ENCODE results near the gene SND1. TPM values are rescaled to one million over a fixed set of nuclear protein-coding genes. Genes with fewer than 3 reads are reported as not detected.

SND1 gene
- total and polyA plus RNA-seq, 2 donors (not counting 3 experiments of a cell fraction or from before 2014, with no cell fraction given), result 116 to 249 TPM

GRCh38 chr7:127780489-127780888 is 128.5 kb downstream of the SND1 start:
- H3K36me3 ChIP-seq (ENCODE audit: control insufficient read depth in 2 of 2, extremely low read depth in 1 of 2, insufficient read depth in 2 of 2, low read length in 2 of 2), result no peaks in the 10 kb centered on the region
- no peaks in the 10 kb centered on the region for H3K27me3 ChIP-seq (ENCODE audit: control insufficient read depth in 2 of 2, insufficient read depth in 2 of 2, low read length in 2 of 2)
- TF ChIP-seq GATA2 (IDR thresholded peaks at IDR 0.05; ENCODE audit: insufficient read depth, insufficient read length, low read depth, low read length), result no peak
- TF ChIP-seq MYC (IDR thresholded peaks at IDR 0.05; ENCODE audit: low read depth, low read length), result no peak
- TF ChIP-seq MAX (IDR thresholded peaks at IDR 0.05; ENCODE audit: insufficient read depth, insufficient read length), result no peak
- no peak for TF ChIP-seq JUN (IDR thresholded peaks at IDR 0.05; ENCODE audit: borderline replicate concordance, insufficient read depth, insufficient read length, low read depth)
- DNase-seq (ENCODE audit: low read depth, low spot score) (no peak), FAIRE-seq (no peak)
- peaks cover 12% of the 10 kb centered on the region for H4K20me1 ChIP-seq (replicated peaks; ENCODE audit: control insufficient read depth, extremely low read depth, insufficient read depth, low read length)
- intact Hi-C loops (cut with micrococcal nuclease) (no loop called here), dilution Hi-C loops (cut with MboI; ENCODE audit: extremely low pct_ligation_motif_present, low sequenced_read_pairs) (no loop called here)
- no peak overlapping the region for H3K4me2 ChIP-seq (ENCODE audit: insufficient read depth, low read length)
- H3K9me1 ChIP-seq (replicated peaks; ENCODE audit: control insufficient read depth, extremely low read depth, insufficient read depth, low read length), result peaks cover 3% of the 10 kb centered on the region
- POLR2A ChIA-PET, result no interaction called here
- H3K9ac ChIP-seq (replicated peaks; ENCODE audit: extremely low read depth, insufficient read depth, low read length), result no peak overlapping the region
- H3K9me3 ChIP-seq (replicated peaks; ENCODE audit: control insufficient read depth, insufficient read depth, low read length), result no peaks in the 10 kb centered on the region
- H3K79me2 ChIP-seq (ENCODE audit: control insufficient read depth, insufficient read depth, low read length), result peaks cover 69% of the 10 kb centered on the region
- BruUV-seq (replicated peaks), result no TSS peak
- no peaks in the 10 kb centered on the region for H3K4me1 ChIP-seq (ENCODE audit: control insufficient read depth, extremely low read depth, insufficient read depth, low read length)
- H3K27ac ChIP-seq (ENCODE audit: insufficient read depth, low read depth, low read length), result no peak overlapping the region
- no peak overlapping the region for H3K4me3 ChIP-seq (replicated peaks in 1 of 3; ENCODE audit: insufficient read depth in 1 of 3, low read depth in 1 of 3, low read length in 3 of 3)
- CTCF ChIA-PET, result interaction anchor here (1.0 to 2.0 kb wide), 3 partner anchors 11 to 255 kb away, joined by 3 to 6 read pairs (median 4); no protein-coding TSS in a partner anchor
- H2AFZ ChIP-seq (ENCODE audit: low read depth, low read length), result no peak overlapping the region

GRCh38 chr7:127781081-127781480 is 129.1 kb downstream of the SND1 start:
- Histone ChIP-seq H3K4me1 (ENCODE audit: control insufficient read depth, extremely low read depth, insufficient read depth, low read length) (no peaks in the 10 kb centered on the region), H3K27me3 (ENCODE audit: control insufficient read depth in 2 of 2, insufficient read depth in 2 of 2, low read length in 2 of 2) (no peaks in the 10 kb centered on the region), H3K4me3 (replicated peaks in 1 of 3; ENCODE audit: insufficient read depth in 1 of 3, low read depth in 1 of 3, low read length in 3 of 3) (no peak overlapping the region), H3K9me1 (replicated peaks; ENCODE audit: control insufficient read depth, extremely low read depth, insufficient read depth, low read length) (peaks cover 3% of the 10 kb centered on the region), H3K9ac (replicated peaks; ENCODE audit: extremely low read depth, insufficient read depth, low read length) (no peak overlapping the region), H3K36me3 (ENCODE audit: control insufficient read depth in 2 of 2, extremely low read depth in 1 of 2, insufficient read depth in 2 of 2, low read length in 2 of 2) (no peaks in the 10 kb centered on the region), H3K27ac (ENCODE audit: insufficient read depth, low read depth, low read length) (no peak overlapping the region), H3K4me2 (ENCODE audit: insufficient read depth, low read length) (no peak overlapping the region), H2AFZ (ENCODE audit: low read depth, low read length) (no peak overlapping the region), H3K9me3 (replicated peaks; ENCODE audit: control insufficient read depth, insufficient read depth, low read length) (no peaks in the 10 kb centered on the region), H4K20me1 (replicated peaks; ENCODE audit: control insufficient read depth, extremely low read depth, insufficient read depth, low read length) (peaks cover 11% of the 10 kb centered on the region), H3K79me2 (ENCODE audit: control insufficient read depth, insufficient read depth, low read length) (peaks cover 72% of the 10 kb centered on the region)
- no peak for TF ChIP-seq POLR2A (IDR thresholded peaks at IDR 0.05; ENCODE audit: low read depth, low read length)
- TF ChIP-seq MYC (IDR thresholded peaks at IDR 0.05; ENCODE audit: low read depth, low read length), result no peak
- TF ChIP-seq FOS (IDR thresholded peaks at IDR 0.05; ENCODE audit: borderline replicate concordance, insufficient read depth, low read length), result no peak
- TF ChIP-seq GATA2 (IDR thresholded peaks at IDR 0.05; ENCODE audit: insufficient read depth, insufficient read length, low read depth, low read length), result no peak
- TF ChIP-seq POLR2AphosphoS5 (IDR thresholded peaks at IDR 0.05; ENCODE audit: insufficient read depth, low read depth, low read length), result no peak
- TF ChIP-seq MAX (IDR thresholded peaks at IDR 0.05; ENCODE audit: insufficient read depth, insufficient read length), result no peak
- no peak for TF ChIP-seq EZH2 (IDR thresholded peaks at IDR 0.05; ENCODE audit: borderline replicate concordance, low read depth, low read length, severe bottlenecking)
- no peak for TF ChIP-seq JUN (IDR thresholded peaks at IDR 0.05; ENCODE audit: borderline replicate concordance, insufficient read depth, insufficient read length, low read depth)
- no peak for TF ChIP-seq CTCF (IDR thresholded peaks at IDR 0.05; ENCODE audit: extremely low read depth in 1 of 2, insufficient read depth in 1 of 2, low read depth in 1 of 2, low read length in 2 of 2)
- BruUV-seq (replicated peaks), result no TSS peak
- intact Hi-C loops (cut with micrococcal nuclease) (no loop called here), dilution Hi-C loops (cut with MboI; ENCODE audit: extremely low pct_ligation_motif_present, low sequenced_read_pairs) (no loop called here)
- DNase-seq (ENCODE audit: low read depth, low spot score) (no peak), FAIRE-seq (no peak)
- ChIA-PET CTCF (interaction anchor here (1.0 to 2.0 kb wide), 3 partner anchors 11 to 255 kb away, joined by 3 to 6 read pairs (median 4); no protein-coding TSS in a partner anchor), POLR2A (no interaction called here)

Measured in endothelial cell of umbilical vein (primary cell).